ENCODE measurements around the gene DLG2.
"Not testable (repeated sequence)": the region's sequence is repeated elsewhere in the genome, so short reads cannot be mapped to it uniquely, and the experiment has no call there.

The DLG2 gene

DNA sequence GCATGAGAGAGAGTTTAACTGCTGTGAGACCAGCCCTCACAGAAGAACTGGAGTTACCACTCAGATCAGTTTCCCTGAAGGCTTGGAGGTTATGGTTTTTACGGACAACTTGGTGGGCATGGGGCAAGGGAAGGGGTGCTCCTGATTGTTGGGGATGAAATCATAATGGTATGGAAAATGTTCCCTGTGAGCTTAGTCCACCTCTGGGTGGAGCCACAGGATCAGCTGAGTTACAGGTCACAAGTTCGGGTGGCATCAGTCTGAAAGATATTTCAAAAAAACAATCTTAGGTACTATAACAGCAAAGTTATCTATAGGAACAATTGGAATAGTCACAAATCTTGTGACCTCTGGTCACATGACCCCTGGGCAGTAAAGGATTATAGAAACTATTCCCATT lies 162.9 kb downstream of the DLG2 start:
- no peak for DNase-seq

DNA sequence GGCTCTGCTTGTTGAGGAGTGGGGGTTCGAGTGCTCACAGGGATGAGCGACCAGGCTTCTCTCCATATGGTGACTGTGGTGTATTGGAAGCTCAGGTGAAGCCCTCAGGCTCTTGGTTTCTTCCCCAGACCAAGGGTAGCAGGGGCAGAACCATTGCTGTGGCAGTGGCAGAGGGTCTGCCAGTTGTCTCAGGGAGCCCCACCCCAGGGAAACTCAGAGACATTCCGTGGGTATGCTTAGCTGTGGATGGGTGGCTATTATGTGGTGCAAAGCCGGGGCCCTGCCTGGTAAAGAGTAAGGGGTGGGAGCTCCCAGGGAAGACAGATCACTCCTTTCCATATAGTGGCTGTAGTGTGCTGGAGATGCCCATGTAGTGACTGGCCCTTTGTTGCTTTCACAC lies 167.8 kb downstream of the DLG2 start:
- no peak for DNase-seq

DNA sequence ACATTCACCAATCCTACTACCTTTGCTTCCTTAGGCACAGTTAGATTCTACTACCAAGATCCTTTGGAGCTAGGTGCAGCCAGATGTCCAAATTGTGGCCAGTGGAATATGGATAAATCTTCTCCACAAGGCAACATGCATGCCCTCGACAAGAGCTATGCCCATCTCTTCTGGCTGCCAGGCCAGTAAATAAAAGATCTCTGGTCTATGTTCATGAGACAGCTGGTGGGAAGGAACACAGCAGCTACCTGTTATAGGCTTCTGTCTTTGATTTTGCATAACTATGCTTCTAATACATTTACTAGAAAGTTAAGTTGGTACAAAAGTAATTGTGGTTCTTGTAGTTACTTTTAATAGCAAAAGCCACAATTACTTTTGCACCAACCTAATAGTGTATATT lies 182.7 kb downstream of the DLG2 start:
- DNase-seq = no peak

GRCh38 chr11:85440273-85440672 lies 186.9 kb downstream of the DLG2 start:
- DNase-seq = no peak

DNA sequence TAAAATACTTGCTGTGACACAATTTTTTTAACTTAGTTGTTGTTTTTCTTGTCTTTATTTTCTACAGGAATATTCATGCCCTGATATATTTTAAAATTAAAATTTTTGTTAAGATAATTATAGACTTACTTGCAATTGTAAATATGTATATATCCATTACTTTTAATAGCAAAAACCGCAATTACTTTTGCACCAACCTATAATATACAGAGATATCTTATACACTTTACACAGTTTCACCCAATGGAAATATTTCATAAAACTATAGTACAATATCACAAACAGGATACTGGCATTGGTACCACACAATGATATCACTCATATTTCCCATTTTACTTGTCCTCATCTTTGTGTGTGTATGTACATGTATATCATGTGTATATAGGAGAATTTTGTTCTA lies 188.8 kb downstream of the DLG2 start:
- DNase-seq = no peak

DNA sequence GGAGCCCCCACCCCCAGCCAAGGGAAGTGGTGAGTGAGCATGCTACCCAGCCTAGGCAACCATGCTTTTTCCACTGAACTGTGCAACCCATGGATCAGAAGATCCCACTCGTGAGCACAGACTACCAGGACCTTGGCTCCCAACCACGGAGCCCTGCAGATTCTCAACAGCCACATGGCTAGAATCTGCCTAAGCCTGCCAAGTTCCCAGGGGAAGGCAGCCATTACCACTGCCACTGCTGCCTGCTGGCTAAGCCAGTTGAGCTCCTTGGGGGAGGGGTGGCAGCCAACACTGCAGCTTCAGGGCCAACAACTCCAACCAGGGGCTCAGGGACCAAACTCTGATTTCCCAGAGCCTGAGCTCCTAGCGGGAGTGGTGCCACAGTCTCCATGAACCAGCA lies 195.8 kb downstream of the DLG2 start:
- DNase-seq = no peak

DNA sequence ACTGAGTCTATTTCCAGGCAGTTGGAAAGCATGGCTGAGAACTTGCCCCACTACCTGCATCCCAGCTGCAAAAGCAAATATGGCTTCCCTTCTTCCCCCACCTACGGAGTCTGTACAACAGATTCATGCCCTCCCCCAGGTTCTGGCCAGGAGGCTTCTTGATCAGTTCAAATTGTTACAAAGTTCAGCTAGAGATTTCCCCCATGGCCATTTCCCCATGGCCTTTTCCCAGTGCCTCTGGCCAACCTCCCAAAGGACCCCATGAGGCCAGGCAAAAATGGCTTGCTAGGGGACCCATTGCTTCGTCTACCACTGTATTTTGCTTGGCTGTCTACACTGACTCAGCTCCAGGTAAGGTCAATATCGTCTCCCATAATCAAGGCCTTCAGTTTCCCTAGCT lies 203.3 kb downstream of the DLG2 start:
- no peak for DNase-seq

- no peak for DNase-seq
These were observed 203.8 kb downstream of the DLG2 start for GRCh38 chr11:85423316-85423715.

DNA sequence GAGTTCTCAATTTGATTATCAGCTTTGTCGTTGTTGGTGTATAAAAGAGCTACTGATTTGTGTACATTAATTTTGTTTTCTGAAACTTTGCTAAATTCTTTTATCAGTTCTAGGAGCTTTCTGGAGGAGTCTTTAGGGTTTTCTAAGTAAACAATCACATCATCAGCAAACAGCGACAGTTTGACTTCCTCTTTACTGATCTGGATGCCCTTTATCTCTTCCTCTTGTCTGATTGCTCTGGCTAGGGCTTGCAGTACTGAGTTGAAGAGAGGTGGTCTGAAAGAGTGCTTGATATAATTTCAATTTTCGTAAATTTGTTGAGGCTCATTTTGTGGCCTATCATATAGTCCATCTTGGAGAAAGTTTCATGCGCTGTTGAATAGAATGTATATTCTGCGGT lies 213.0 kb downstream of the DLG2 start:
- DNase-seq = no peak

DNA sequence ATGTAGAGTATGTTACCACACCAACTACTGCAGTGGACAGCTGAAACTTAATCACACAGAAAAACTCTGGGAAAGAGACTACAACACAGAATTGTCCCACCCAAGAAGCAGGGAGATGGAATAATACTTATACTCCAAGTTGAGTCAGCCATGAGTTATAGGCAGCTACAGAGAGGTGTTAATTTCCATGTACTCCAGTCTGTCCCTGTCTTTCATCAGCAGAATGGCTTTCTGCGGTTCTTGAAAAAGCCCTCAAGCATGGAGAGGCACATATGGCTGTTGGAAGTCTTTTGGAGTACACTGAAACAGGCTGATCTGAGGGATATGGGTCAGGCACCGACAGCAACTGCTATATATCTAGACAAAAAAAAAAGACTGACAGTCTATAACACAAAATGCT lies 219.5 kb downstream of the DLG2 start:
- no peak for DNase-seq

GRCh38 chr11:85406841-85407240 lies 220.3 kb downstream of the DLG2 start:
- no peak for DNase-seq

- DNase-seq = no peak
These were observed 220.8 kb downstream of the DLG2 start for GRCh38 chr11:85406316-85406715.

GRCh38 chr11:85395515-85396055 lies 231.6 kb downstream of the DLG2 start:
- DNase-seq = not testable (repeated sequence)

DNA sequence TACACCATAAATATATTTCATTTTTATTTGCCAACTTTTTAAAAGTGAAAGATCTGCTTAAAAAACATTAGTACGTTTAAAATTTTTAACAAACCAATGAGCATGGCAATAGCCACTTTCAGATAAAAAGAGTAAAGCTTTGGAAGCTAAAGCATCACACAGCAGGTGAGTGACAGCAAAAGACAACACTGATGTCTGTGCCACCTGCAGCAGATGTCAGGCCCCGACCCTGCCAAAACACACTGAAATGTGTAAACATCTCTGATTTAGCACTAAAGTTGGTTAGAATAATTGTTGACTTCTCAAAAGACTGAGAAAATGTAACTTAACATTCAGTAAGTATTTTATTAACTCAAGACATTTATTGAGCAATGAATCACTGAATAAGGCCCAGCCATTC lies 232.9 kb downstream of the DLG2 start:
- DNase-seq = no peak

- DNase-seq = no peak
These were observed 236.0 kb downstream of the DLG2 start for GRCh38 chr11:85391141-85391540.

DNA sequence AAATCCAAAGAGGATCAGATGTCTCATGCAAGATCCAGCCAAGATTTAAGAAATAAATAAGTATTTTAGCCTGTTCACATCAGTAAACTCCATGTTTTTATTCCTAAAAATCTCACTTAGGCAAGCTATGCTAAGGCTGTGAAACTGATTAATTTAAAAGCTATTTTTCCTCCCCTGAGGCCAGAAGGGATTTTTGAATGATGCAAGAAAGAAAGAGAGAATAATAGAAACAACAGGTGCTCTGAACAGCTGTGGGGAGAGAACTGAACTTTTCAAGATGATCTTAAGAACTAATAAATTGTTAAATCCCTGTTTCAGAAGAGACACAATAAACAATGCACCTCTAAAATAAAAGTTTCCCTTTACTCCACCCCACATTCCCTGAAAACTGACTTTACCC lies 241.6 kb downstream of the DLG2 start:
- DNase-seq = no peak

- DNase-seq = no peak
These were observed 242.0 kb downstream of the DLG2 start for GRCh38 chr11:85385111-85385510.

DNA sequence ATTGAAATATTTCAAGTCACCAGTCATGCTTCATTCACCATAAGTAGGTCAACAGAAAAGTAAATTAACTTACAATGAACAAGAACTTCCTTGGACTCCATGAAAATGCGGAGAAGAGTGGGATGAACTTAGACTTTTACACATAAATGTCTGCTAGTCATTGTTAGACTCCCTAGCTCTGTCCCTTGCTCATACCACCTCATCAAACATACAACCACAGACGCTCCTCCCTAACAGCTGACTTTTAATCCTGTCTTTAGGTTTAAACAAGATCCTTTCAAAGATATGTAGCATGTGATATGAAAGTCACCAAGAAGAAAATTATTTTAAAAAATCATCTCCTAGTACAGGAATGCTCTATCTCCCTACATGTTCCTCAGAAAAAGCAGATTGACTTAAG lies 248.1 kb downstream of the DLG2 start:
- no peak for DNase-seq

- DNase-seq = no peak
These were observed 249.2 kb downstream of the DLG2 start for GRCh38 chr11:85377901-85378300.

- DNase-seq = no peak
These were observed 267.3 kb downstream of the DLG2 start for GRCh38 chr11:85359859-85360258.

DNA sequence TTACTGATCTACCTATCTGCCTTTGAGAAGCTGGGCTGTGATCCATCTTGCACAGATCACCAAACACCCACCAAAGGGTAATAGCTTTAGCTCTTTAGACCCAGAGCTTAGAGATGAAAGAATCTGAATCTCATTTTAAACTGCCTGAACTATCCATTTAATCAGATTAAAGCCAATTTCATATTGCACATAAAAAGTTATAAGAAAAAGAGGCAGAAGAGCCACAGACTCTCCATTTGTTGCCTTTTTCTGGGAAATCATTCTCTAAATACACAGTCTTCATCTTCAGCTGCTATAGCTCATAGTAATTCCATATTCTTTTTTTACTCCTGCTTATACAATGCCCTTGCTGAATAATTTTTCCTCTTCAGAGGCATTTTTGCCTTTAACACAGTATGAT lies 271.2 kb downstream of the DLG2 start:
- no peak for DNase-seq

GRCh38 chr11:85349539-85349938 lies 277.6 kb downstream of the DLG2 start:
- DNase-seq = not testable (repeated sequence)

- no peak for DNase-seq
These were observed 278.2 kb downstream of the DLG2 start for GRCh38 chr11:85348945-85349344.

DNA sequence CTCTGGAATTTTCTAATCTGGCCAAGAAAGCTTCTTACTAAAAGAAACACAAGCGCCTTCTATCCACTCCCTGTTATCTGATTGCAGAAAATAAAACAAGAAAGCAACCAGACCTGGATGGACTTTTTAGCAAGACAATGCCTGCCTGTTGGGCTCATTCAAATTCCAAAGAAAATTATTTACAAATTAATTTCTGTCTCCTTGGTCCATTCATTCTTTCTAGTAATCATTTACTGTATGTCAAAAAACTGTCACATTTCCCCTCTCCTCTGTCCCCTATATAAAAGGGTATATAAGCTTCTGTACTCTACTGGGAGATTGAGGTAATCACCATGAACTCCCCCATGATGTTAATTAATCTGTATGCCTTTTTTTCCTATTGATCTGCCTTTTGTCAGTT lies 279.9 kb downstream of the DLG2 start:
- DNase-seq = no peak

All from nucleus accumbens (tissue), 56 donors.